Hepatocyte (in vitro differentiated cells): Measurements from ENCODE around the gene NPAS3. TPM values are rescaled to one million over a fixed set of nuclear protein-coding genes. Genes with fewer than 3 reads are reported as not detected.

ENCODE experiments used
- DNase-seq: peaks from one replicate; pipeline ENCODE4 v3.0.0-alpha.2; 2016; ENCODE audit warnings: low spot score
- H2AFZ ChIP-seq: fragments of 200-600 bp; sonication (generic); 2 replicates; pipeline ENCODE4 v1.6.0; 2016; ENCODE audit warnings: antibody characterized with exemption, mild to moderate bottlenecking
- H3K27ac ChIP-seq: fragments of 200-600 bp; sonication (generic); 2 replicates; pipeline ENCODE4 v1.5.1; 2016; ENCODE audit warnings: mild to moderate bottlenecking
- H3K27me3 ChIP-seq: fragments of 200-600 bp; sonication (generic); 2 replicates; pipeline ENCODE4 v1.6.1; 2016
- H3K36me3 ChIP-seq: fragments of 200-600 bp; sonication (generic); replicated peaks from 2 replicates; pipeline ENCODE4 v1.5.1; 2016; ENCODE audit warnings: low read depth; ENCODE audit not compliant: insufficient read depth
- H3K4me1 ChIP-seq: fragments of 200-600 bp; sonication (generic); 2 replicates; pipeline ENCODE4 v1.5.1; 2016; ENCODE audit warnings: mild to moderate bottlenecking, moderate library complexity; ENCODE audit not compliant: insufficient read depth
- H3K4me2 ChIP-seq: fragments of 200-600 bp; sonication (generic); 2 replicates; pipeline ENCODE4 v1.6.0; 2016
- H3K4me3 ChIP-seq: fragments of 200-600 bp; sonication (generic); 2 replicates; pipeline ENCODE4 v1.5.1; 2016; ENCODE audit warnings: mild to moderate bottlenecking
- H3K79me2 ChIP-seq: fragments of 200-600 bp; sonication (generic); 2 replicates; pipeline ENCODE4 v1.6.0; 2017; ENCODE audit warnings: mild to moderate bottlenecking
- H3K9me2 ChIP-seq: fragments of 200-600 bp; sonication (generic); replicated peaks from 2 replicates; pipeline ENCODE4 v1.6.0; 2017; ENCODE audit warnings: mild to moderate bottlenecking; ENCODE audit not compliant: insufficient read depth
- H3K9me3 ChIP-seq: fragments of 200-600 bp; sonication (generic); 2 replicates; pipeline ENCODE4 v1.5.1; 2016; ENCODE audit warnings: low read depth, mild to moderate bottlenecking
- H4K20me1 ChIP-seq: fragments of 200-600 bp; sonication (generic); 2 replicates; pipeline ENCODE4 v1.6.0; 2016; ENCODE audit warnings: mild to moderate bottlenecking; ENCODE audit not compliant: insufficient read depth, poor library complexity, severe bottlenecking
- EZH2 ChIP-seq: fragments of 200-600 bp; sonication (generic); IDR thresholded peaks from 2 replicates; pipeline ENCODE4 v1.6.1; 2016; ENCODE audit warnings: antibody characterized with exemption, mild to moderate bottlenecking, borderline replicate concordance
- EZH2phosphoT487 ChIP-seq: fragments of 200-600 bp; sonication (generic); IDR thresholded peaks from one replicate; pipeline ENCODE4 v1.6.1; 2018; ENCODE audit warnings: antibody characterized with exemption, mild to moderate bottlenecking, low read depth, moderate library complexity; ENCODE audit not compliant: unreplicated experiment, severe bottlenecking
- WGBS: methylation state at CpG from one replicate; pipeline ENCODE4 v1.1.6; 2016; ENCODE audit warnings: low lambda C conversion rate; ENCODE audit errors: missing lambda C conversion rate; 5-methylcytosine and 5-hydroxymethylcytosine counted together
- polyA plus RNA-seq: library from polyadenylated mRNA; unstranded; fragments of >200 nt; fragmentation: Nextera tagmentation; extraction: Ambion mirVana; gene quantifications from 2 replicates; pipeline ENCODE4 v1.2.1, GENCODE V29; 2016
- total RNA-seq: library from RNA; depleted of rRNA; stranded (reverse); fragments of >200 nt; gene quantifications from 2 replicates; pipeline ENCODE4 v1.2.3, GENCODE V29; 2014
- TF ChIP-seq, protein P1 (sequence below): fragments of 200-600 bp; sonication (generic); IDR thresholded peaks from 2 replicates; pipeline ENCODE4 v1.5.1; 2016; ENCODE audit warnings: antibody characterized with exemption, mild to moderate bottlenecking; ENCODE audit not compliant: poor library complexity

The NPAS3 gene
- total and polyA plus RNA-seq, 2 experiments from 2014 or later, result 0.11 to 1.1 TPM

DNA sequence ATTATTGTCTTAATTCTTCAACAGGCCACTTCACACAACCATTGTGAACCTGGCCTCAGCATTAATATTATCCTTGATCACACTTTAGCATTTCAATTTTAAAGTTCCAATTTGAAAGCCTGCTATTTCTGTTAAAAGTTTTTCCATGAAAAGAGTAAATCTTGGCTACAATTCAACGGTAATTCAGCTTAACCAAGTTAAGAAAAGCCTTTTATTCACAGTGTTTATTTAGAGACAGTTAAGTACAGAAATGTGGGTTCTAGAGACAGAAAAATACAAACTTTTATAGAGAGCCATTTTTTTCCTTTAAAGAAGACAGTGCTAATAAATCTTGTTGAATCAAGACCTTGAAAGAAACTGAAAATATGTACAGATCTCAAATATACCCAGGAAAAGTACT is 103.9 kb downstream of the NPAS3 start:
- Histone ChIP-seq H3K36me3 (no peaks in the 10 kb centered on the region), H3K27ac (no peak overlapping the region), H3K9me2 (no peaks in the 10 kb centered on the region), H3K4me1 (no peaks in the 10 kb centered on the region), H4K20me1 (no peaks in the 10 kb centered on the region), H3K4me3 (no peak overlapping the region), H3K9me3 (no peaks in the 10 kb centered on the region), H2AFZ (no peak overlapping the region), H3K4me2 (no peak overlapping the region), H3K79me2 (no peaks in the 10 kb centered on the region), H3K27me3 (no peaks in the 10 kb centered on the region)
- WGBS, result 56% methylated on average over 1 of the region's 1 CpG
- no peak for TF ChIP-seq EZH2
- TF ChIP-seq EZH2phosphoT487, result no peak
- TF ChIP-seq, protein P1, sequence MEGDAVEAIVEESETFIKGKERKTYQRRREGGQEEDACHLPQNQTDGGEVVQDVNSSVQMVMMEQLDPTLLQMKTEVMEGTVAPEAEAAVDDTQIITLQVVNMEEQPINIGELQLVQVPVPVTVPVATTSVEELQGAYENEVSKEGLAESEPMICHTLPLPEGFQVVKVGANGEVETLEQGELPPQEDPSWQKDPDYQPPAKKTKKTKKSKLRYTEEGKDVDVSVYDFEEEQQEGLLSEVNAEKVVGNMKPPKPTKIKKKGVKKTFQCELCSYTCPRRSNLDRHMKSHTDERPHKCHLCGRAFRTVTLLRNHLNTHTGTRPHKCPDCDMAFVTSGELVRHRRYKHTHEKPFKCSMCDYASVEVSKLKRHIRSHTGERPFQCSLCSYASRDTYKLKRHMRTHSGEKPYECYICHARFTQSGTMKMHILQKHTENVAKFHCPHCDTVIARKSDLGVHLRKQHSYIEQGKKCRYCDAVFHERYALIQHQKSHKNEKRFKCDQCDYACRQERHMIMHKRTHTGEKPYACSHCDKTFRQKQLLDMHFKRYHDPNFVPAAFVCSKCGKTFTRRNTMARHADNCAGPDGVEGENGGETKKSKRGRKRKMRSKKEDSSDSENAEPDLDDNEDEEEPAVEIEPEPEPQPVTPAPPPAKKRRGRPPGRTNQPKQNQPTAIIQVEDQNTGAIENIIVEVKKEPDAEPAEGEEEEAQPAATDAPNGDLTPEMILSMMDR, result no peak
- DNase-seq, result no peak

GRCh38 chr14:33045760-33046159 is 107.1 kb downstream of the NPAS3 start:
- H3K4me2 ChIP-seq, result no peak overlapping the region
- no peaks in the 10 kb centered on the region for H3K27me3 ChIP-seq
- H3K4me1 ChIP-seq, result no peaks in the 10 kb centered on the region
- no peak overlapping the region for H3K4me3 ChIP-seq
- no peaks in the 10 kb centered on the region for H3K79me2 ChIP-seq
- no peaks in the 10 kb centered on the region for H3K9me3 ChIP-seq
- DNase-seq, result no peak
- no peaks in the 10 kb centered on the region for H3K36me3 ChIP-seq
- TF ChIP-seq EZH2, result no peak
- TF ChIP-seq EZH2phosphoT487, result no peak
- TF ChIP-seq, protein P1, result no peak
- no peaks in the 10 kb centered on the region for H4K20me1 ChIP-seq
- H3K9me2 ChIP-seq, result no peaks in the 10 kb centered on the region
- no peak overlapping the region for H3K27ac ChIP-seq
- WGBS, result 75% methylated on average over 4 of the region's 4 CpGs
- H2AFZ ChIP-seq, result no peak overlapping the region

GRCh38 chr14:33052943-33053342 is 114.3 kb downstream of the NPAS3 start:
- DNase-seq, result no peak
- Histone ChIP-seq H3K27ac (no peak overlapping the region), H3K9me2 (no peaks in the 10 kb centered on the region), H2AFZ (no peak overlapping the region), H3K4me3 (no peak overlapping the region), H3K4me2 (no peak overlapping the region), H3K4me1 (no peaks in the 10 kb centered on the region), H3K9me3 (no peaks in the 10 kb centered on the region), H4K20me1 (no peaks in the 10 kb centered on the region), H3K27me3 (no peaks in the 10 kb centered on the region), H3K79me2 (no peaks in the 10 kb centered on the region), H3K36me3 (no peaks in the 10 kb centered on the region)
- 61% methylated on average over 2 of the region's 2 CpGs for WGBS
- TF ChIP-seq, protein P1, result no peak
- TF ChIP-seq EZH2, result no peak
- TF ChIP-seq EZH2phosphoT487, result no peak

DNA sequence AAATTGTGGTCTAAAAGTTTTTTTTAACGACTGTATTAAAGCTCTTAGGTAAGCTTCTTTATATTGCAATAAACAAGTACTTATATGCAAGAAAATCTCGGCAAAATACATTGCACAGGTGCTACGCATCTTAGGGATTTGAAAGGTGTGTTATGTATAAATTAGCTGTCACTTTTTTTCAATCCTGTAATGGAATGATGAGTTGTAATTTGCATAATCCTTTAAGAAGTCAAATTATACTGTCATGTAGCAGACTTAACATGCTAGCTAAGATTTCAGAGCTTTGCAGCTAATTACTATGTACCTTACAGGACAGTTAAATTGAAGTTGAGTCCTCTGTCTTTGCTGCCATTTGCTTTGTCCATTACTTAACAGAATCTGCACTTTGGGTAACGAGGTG is 117.5 kb downstream of the NPAS3 start:
- Histone ChIP-seq H3K27ac (no peak overlapping the region), H3K4me3 (no peak overlapping the region), H4K20me1 (no peaks in the 10 kb centered on the region), H3K4me1 (no peaks in the 10 kb centered on the region), H3K9me2 (no peaks in the 10 kb centered on the region), H3K4me2 (no peak overlapping the region), H3K79me2 (no peaks in the 10 kb centered on the region), H3K27me3 (no peaks in the 10 kb centered on the region), H3K9me3 (no peaks in the 10 kb centered on the region), H2AFZ (no peak overlapping the region), H3K36me3 (no peaks in the 10 kb centered on the region)
- TF ChIP-seq EZH2phosphoT487, result no peak
- TF ChIP-seq EZH2, result no peak
- TF ChIP-seq, protein P1, result no peak
- WGBS, result 86% methylated on average over 4 of the region's 4 CpGs
- no peak for DNase-seq
